GM18861 (cell line): ENCODE results near the gene FZD8.
"Not testable (repeated sequence)": the region's sequence is repeated elsewhere in the genome, so short reads cannot be mapped to it uniquely, and the experiment has no call there.

ENCODE experiments used
- ATAC-seq: cut with Tn5 transposase; IDR thresholded peaks from one replicate; pipeline ENCODE4 v1.9.1; 2021; ENCODE audit not compliant: unreplicated experiment

Gene FZD8

GRCh38 chr10:35642035-35642792, at the start of gene FZD8:
FZD8 (minus strand) TSS chr10:35642296; CDS start chr10:35641429, 867 bp downstream.
- ATAC-seq: peak; percentile 86

- ATAC-seq: no peak
Observed at GRCh38 chr10:35691522-35692236, 49.6 kb upstream of the FZD8 start.

GRCh38 chr10:35690534-35690933, 48.4 kb upstream of the FZD8 start:
- ATAC-seq: no peak

GRCh38 chr10:35685858-35686257, 43.8 kb upstream of the FZD8 start:
- not testable (repeated sequence) for ATAC-seq

- no peak for ATAC-seq
Observed at GRCh38 chr10:35685402-35685801, 43.3 kb upstream of the FZD8 start.

- no peak for ATAC-seq
Observed at GRCh38 chr10:35684586-35684985, 42.5 kb upstream of the FZD8 start.

- ATAC-seq: no peak
Observed at GRCh38 chr10:35675846-35676245, 33.8 kb upstream of the FZD8 start.

- ATAC-seq: no peak
Observed at GRCh38 chr10:35674843-35675242, 32.7 kb upstream of the FZD8 start.

- ATAC-seq: no peak
Observed at GRCh38 chr10:35668865-35669650, 27.0 kb upstream of the FZD8 start.

GRCh38 chr10:35667971-35668370, 25.9 kb upstream of the FZD8 start:
- ATAC-seq: no peak

- no peak for ATAC-seq
Observed at GRCh38 chr10:35667270-35667889, 25.3 kb upstream of the FZD8 start.

GRCh38 chr10:35661236-35661635, 19.1 kb upstream of the FZD8 start:
- ATAC-seq: no peak

GRCh38 chr10:35659456-35659855, 17.4 kb upstream of the FZD8 start:
- ATAC-seq: no peak

- no peak for ATAC-seq
Observed at GRCh38 chr10:35657621-35658020, 15.5 kb upstream of the FZD8 start.

- no peak for ATAC-seq
Observed at GRCh38 chr10:35652824-35653223, 10.7 kb upstream of the FZD8 start.

- no peak for ATAC-seq
Observed at GRCh38 chr10:35650894-35651293, 8.8 kb upstream of the FZD8 start.

GRCh38 chr10:35644050-35644950, 2.2 kb upstream of the FZD8 start:
- ATAC-seq: no peak

GRCh38 chr10:35643151-35644049, 1.3 kb upstream of the FZD8 start:
- no peak for ATAC-seq

GRCh38 chr10:35642793-35643114, 658 bp upstream of the FZD8 start:
- ATAC-seq: no peak
